B cell (primary cell): ENCODE data around the gene PRKCG.

Experiments
- CTCF ChIP-seq: fragments of 200-600 bp; IDR thresholded peaks from one replicate; pipeline ENCODE4 v1.8.0; 2022; ENCODE audit warnings: antibody characterized with exemption, mild to moderate bottlenecking
- EZH2 ChIP-seq: IDR thresholded peaks from 2 replicates; pipeline ENCODE4 v1.6.1; 2012; ENCODE audit warnings: borderline replicate concordance, low read depth, mild to moderate bottlenecking, moderate library complexity, low read length; ENCODE audit not compliant: insufficient read depth, poor library complexity, severe bottlenecking

- no peak for TF ChIP-seq CTCF
- no peak for TF ChIP-seq EZH2
Measured at GRCh38 chr19:53883231-53883661, 1.2 kb downstream of the PRKCG start.
